SIG-M5 (cell line): ENCODE measurements around the gene C1orf53.
A peak's percentile ranks its signal among the peaks of the same experiment; 100 is the strongest.
"Not testable (repeated sequence)": the region's sequence is repeated elsewhere in the genome, so short reads cannot be mapped to it uniquely, and the experiment has no call there.

Source experiments
- DNase-seq: peaks from one replicate; lab custom pipeline; 2025; lab: John Stamatoyannopoulos, UW

Gene C1orf53

DNA sequence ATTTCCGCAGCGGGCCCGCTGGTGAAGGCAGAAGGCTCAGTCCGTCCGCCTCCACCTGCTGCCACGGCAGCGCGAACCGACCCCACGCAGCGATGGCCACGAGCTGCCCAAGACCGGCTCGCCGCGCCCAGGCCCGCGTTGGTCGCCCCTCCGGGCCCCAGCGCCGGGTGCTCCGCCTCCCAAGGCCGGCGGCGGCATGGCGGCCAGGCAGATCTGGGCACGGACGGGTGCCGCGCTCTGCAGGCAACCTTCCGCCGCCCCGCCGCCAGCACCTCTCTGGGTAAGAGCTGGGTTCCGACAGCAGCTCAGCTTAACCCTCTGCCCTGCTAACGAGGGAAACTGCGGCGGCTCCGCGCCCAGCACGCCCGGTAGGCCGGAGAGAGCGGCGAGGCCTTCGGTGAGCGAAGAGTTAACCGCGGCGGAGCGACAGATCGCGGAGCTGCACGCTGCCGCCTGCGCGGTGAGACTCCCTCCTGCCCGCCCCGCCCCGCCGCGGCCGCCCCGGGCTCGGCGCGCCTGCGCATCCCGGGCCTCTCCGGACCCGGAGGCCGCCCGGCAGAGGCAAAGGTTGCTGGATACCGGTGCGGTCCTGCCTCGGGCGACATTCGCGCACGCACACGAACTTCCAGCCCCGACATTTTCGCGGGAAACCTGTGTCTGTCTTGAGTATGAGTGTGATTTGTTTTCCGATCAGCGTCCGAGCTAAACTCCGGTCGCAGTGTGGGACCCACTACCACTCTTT lies at the start of gene C1orf53:
TSS of gene C1orf53 (plus strand) at position 177 of the 742 bp plus-strand sequence. CDS start at position 197, 20 bp downstream.
- DNase-seq = peak; percentile 41

DNA sequence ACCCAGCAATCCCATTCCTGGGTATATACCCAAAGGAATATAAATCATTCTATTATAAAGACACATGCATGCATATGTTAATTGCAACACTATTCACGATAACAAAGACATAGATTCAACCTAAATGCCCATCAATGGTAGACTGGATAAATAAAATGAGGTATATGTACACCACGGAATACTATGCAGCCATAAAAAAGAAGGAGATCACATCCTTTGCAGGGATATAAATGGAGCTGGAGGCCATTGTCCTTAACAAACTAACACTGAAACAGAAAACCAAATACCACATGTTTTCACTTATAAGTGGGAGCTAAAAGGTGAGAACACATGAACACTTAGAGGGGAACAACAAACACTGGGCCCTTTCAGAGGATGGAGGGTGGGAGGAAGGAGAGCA lies 46.7 kb upstream of the C1orf53 start:
- not testable (repeated sequence) for DNase-seq

DNA sequence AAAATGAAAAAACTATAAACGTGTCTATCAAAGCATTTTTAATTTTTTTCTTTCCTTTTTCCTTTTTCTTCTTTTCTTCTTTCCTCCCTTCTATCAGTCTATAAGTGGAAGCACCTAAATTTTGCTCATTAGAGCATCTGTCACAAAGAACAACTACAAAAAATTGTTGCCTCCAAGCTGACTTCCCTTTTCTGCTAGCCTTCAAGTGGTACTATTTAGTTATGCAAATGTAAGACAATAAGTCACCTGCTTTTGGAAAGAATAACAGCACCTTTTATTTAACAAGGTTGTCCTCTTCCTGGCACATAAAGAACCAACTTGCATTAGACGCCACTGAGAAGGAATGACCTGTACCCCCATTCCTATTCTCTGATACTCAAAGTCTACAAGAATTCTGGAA lies 45.0 kb upstream of the C1orf53 start:
- no peak for DNase-seq

DNA sequence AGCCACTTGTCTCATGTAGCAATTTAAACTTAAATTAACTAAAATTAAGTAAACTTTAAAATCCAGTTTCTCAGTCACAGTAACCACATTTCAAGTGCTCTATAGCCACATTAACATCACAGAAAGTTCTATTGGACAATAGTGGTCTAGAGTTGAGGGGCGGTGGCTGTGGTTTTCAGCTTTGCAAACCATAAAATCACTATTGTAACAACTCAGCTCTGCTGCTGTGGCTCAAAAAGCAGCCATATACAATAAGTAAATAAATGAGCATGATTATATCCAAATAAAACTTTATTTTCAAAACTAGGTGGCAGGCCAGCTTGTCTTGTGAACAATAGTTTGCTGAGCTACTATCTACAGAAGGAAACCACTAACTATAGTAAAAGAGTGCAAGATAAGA lies 43.4 kb upstream of the C1orf53 start:
- DNase-seq = no peak

DNA sequence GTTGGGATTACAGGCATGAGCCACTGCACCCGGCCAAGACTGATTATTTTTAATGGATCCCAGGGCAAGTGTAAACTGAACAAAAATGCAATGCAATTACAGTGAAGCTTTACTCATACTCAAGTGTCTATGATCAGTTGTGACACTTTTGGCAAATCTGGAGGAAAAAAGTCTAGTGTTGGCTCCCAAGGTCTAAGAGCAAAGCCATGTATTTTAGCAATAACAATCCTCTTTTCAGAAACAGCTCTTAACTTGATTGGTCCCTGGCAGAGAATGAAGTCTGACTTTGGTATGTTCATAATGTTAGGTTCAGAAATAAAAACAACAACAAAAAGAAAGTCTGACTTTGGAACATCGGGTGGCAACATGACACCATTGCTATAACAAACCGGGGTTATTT lies 40.2 kb upstream of the C1orf53 start:
- DNase-seq = no peak

DNA sequence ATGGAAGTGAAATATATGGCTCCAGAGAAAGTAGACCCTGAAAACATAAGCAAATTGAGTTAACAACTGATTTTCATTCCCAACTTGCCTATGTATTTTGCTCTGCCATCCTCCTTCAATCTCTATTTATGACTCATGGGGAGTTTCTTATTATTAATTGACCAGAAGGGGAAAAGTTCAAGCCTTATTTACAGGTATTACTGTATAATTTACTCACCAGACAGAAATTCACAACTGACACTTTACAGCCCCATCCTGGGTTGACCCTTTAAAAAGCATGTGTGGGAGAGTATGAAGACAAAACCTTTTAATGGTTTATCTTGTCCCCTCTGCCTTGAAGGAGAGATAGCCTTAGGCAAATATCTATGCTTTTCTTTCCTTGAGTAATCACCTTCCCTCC lies 39.8 kb upstream of the C1orf53 start:
- DNase-seq = no peak

DNA sequence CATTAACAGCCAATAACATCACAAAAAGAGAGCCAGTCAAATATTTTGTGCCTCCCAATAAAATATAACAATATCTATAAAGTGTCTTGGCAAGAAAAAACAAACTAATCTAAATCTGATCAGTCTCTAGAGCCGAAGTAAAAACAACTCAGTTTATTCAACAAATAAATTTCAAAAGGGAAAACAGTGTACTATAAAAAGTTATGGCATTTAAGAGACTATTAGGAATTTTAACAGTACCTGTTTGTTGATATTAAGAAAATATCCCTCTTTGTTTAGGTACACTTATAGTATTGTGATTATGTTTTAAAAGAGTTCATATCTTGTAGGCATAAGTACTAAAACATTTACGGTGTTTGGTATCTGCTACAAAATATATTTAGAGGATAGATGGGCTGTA lies 36.6 kb upstream of the C1orf53 start:
- DNase-seq = no peak

DNA sequence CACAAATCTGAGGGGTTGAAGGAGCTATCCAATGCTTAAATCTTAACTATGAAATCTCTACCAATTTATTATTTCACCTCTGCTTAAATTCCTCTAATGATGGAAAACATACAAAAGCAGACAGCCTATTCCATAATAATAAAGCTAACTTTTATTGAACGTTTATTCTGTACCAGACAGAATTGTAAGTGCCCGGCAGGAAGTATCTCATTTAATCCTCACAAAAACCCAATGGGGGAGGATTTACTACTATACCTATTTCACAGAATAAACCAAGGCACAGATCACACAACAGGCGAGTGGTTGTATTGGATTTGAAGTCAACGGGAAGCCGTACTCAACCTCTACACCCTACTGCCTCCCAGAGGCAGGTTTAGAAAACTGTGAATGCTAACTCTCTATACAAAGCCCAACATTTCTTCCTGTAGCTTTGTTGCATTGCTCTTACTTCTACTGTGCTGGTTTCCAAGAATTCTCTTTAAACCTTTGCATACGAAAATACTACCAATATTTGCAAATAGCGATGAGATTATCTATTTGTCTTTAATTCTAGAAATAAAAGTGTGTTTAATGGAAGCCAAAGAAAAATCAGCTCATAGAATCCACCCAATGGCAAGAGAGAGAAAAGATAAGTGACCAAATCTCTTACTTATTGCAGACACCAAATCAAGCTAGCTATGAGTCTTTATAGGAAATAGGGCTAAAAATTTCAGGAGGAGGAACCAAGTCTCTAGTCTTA lies 33.5 kb upstream of the C1orf53 start:
- DNase-seq = no peak

DNA sequence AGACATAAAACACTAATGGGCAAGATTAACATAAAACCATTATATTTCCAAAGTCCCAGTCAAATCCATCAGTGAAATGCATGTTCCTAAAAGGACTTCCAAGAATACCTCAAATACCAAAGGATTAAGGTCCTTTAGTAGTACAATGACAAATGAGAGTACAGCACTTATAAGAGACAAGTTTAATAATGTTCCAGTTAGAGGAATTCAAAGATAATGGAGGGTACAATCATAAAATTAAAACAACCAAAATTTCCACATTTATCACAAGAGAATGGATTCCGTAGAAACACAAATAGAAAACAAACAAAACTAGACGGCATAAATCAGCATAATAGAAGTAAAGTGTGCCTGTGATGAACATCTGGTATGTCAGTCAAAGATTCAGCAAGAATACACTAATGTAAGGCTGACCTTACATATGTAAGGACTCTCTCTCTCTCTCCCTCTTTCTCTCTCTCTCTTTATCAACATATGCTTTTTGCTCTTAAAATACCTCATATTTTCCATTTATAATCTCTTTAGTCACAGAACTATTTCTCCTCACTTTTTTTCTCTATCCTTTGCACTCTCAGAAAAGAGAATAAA lies 32.8 kb upstream of the C1orf53 start:
- no peak for DNase-seq

DNA sequence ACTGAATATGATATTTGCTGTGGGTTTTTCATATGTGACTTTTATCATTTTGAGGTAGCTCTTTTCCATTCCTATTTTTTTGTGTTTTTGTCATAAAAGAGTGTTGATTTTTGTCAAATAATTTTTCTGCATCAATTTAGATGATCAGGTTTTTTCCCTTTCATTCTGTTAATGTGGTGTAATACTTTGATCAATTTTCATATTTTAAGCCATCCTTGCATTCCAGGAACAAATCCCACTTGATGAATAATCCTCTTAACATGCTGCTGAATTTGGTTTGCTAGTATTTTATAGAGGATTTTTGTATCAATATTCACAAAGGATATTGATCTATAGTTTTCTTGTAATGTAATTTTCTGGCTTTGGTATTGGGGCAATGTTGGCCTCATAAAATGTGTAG lies 25.5 kb upstream of the C1orf53 start:
- no peak for DNase-seq

DNA sequence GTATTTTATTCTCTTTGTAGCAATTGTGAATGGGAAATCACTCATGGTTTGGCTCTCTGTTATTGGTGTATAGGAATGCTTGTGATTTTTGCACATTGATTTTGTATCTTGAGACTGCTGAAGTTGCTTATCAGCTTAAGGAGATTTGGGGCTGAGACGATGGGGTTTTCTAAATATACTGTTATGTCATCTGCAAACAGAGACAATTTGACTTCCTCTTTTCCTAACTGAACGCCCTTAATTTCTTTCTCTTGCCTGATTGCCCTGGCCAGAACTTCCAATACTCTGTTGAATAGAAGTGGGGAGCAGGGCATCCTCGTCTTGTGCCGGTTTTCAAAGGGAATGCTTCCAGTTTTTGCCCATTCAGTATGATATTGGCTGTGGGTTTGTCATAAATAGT lies 22.0 kb upstream of the C1orf53 start:
- not testable (repeated sequence) for DNase-seq

DNA sequence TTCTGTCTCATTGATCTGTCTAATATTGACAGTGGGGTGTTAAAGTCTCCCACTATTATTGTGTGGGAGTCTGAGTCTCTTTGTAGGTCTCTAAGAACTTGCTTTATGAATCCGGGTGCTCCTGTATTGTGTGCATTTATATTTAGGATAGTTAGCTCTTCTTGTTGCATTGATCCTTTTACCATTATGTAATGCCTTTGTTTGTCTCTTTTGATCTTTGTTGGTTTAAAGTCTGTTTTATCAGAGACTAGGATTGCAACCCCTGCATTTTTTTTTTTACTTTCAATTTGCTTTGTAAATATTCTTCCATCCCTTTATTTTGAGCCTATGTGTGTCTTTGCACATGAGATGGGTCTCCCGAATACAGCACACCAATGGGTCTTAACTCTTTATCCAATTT lies 20.2 kb upstream of the C1orf53 start:
- not testable (repeated sequence) for DNase-seq

DNA sequence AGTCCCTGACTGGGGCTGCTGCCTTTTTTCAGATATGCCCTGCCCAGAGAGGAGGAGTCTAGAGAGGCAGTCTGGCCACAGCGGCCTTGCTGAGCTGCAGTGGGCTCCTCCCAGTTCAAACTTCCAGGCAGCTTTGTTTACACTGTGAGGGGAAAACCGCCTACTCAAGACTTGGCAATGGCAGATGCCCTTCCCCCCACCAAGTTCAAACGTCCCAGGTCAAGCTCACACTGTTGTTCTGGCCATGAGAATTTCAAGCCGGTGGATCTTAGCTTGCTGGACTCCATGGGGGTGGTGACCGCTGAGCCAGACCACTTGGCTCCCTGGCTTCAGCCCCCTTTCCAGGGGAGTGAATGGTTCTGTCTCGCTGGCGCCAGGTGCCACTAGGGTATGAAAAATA lies 18.3 kb upstream of the C1orf53 start:
- no peak for DNase-seq

DNA sequence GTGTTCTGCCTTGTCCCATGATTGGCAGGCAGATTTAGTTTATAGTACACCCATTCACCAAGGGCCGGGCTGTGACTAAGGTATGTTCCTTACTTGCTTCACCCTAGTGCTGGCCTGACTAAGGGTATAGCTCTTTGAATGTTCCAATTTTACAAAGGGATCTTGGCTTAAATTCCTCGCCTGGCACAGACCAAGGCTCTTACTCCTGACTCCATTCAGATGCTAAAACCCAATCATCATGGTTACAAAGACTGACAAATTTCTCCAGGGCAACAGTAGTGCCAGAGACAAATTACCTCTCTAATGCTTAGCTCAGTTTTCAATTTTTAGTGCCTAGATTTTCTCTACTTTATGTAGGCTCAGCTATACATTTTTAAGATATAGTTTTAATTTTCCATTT lies 11.5 kb upstream of the C1orf53 start:
- no peak for DNase-seq

DNA sequence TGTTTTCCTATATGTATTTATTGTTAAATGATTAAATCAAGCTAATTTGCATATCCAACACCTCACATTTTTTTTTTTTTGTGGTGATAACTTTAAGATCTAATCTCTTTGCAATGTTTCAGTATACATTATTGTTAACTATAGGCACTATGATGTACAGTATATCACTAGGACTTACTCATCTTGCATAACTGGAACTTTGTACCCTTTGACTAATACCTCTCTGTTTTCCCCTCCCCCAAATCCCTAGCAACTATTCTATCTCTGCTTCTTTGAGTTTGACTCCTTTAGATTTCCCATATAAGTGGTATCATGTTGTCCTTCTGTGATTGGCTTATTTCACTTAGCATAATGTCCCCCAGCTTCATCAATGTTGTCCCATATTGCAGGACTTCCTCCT lies 9.7 kb upstream of the C1orf53 start:
- DNase-seq = no peak

DNA sequence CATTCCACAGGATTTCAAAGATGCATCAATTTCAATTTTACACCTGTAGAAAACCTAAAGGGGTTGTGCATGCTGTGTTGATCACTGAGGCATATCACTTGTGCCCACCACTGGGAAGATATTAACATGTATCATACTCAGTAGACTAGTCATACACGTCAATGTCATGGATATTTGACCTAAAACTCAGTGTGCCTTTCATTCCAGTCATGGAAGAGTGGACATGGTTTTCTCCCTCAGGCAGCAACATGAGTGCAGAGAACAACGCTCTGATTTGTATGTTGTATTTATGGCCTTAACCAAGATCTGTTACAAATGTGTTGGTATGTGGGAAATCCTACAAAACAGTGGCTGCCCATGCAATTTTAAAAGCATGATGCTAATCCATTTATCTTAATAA lies 6.1 kb upstream of the C1orf53 start:
- no peak for DNase-seq

DNA sequence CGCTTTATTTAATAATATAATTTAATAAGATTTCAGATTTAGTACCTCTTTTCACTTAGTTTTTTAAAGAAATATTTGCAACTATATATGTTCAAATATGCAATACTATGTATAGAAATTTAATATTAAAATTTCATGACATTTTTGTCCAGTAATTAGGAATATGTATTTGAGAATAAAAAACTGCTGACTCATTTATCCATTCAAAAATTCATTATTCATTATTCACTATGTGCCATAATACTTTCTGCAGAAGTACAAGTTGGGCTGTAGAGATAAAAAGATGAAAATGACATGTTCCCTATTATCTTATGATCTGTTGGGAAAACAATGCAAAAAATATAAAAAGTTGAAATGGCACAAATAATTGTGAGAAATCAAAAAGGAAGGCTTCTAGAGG lies 3.4 kb upstream of the C1orf53 start:
- no peak for DNase-seq

DNA sequence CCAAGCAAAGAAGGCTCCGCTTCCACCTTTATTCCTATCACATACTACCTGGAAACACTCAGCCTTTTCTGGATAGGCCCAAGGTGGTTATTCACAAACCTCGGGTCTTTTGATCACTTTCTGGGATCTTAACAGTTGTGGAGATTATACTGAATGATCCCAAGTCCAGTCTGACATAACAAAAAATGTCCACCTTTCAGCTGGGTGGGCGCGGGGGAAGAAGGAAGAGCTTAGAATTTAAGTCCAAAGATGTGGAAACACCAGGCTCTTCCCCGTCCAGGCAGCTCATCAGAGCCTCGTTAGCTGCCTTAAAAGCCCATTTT lies 338 bp upstream of the C1orf53 start:
- DNase-seq = no peak

DNA sequence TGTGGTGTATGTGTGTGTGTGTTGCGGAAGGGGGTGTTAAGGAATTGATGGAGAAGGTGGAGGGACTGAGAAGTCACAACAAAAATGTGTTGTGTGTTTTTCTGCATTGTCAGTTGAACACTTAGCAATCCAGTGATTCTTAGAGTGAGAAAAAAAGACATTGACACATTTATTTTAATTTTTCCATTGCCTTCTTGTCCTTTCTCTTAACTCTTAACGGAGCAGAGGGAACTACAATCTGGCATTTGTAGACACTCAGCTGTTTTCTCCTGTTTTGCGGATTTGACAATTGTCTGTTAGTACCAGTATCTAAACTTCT lies 725 bp downstream of the C1orf53 start:
- DNase-seq = no peak

DNA sequence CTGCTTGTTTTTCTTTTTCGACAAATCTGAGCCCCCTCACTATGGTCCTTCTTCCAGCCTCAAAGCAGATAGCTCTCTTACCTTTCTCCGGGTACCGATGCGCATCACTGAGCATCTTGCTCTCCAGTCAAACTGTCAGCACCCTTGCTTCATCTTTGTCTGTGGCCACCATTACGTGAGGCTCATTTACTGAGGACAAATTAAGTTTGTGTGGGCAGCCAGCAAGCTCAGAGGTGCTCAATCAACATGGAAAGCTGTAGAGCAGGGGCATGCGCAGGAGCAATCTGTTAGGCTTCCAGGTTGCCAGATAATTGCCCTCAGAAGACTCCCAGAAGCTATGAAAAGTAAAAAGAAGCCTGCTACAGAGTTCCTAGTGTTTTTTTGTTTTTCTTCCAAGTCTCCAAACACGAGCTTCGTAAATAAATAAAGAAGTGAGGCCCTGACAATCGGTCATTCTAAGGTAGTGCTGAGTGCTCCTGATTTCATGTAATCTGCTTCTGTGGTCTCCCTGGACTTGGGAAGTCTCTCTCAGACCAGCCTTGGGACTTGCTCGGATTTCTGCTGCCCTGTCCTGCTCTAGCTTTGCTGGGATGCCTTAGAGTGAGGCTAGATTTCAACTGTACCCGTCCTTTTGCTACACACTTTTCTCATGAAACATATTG lies 1.8 kb downstream of the C1orf53 start:
- no peak for DNase-seq

DNA sequence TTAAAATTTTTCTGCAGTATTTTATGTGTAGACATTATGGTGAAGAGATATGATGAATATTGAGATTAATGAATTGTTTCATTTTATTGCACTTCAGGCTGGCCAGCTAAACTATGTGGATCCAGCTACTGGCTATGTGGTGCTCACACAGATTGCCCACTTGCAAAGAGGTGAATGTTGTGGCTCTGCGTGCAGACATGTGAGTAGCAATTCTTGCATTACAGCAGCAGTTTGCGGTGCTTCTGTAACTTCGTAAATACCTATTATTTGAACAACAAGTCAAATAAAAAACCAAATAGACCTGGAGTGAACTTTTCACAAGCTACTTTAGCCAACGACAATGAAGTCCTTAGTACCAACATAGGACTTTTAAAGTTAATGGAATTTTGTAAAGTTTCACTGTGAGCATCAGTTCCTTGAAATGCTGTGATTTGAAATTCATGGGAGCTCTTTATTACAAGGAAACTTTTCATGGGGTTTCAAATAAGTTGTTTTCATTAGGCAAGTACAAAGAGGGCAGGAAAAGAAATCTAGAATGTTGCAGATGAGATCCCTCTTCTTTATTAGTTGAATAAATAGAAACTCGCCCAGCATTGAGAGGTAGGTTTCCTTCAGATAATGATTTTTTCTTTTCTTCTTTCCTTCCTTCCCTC lies 3.4 kb downstream of the C1orf53 start:
- DNase-seq = no peak

DNA sequence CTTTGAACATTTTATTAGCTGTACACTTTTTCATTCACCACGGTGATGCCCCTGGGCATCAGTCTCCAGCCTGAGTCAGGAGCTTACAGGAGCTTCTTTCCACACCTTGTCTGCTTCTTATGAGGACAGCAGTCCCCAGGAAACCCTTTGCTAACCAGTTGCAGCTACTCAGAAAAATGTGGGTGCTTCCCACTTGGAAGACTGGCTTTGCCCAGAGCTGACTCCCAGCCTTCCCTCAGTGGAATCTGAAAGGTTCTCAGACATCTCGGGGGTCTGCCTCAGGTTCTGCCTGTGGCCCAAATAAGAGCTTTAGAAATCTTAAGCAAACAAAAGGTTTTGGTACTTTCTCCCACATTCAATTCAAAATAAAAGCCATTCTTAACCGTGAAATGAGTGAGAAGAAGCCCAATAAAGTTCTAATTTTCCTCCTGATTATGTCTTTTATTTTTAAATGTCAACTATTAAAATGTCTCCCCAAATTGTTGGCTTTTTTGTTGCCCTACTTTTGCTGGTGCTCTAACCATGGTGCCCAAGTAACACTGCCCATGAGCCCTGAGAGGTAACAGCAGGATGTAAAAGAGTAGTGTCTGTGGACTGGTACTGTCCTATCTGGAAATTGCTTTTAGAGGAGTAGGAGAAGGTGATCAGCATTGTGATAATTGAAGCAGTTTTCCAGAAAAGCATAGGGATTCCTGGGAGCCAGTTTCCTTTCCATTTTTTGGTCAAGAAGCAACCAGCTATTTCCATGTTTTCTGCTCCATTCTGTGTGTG lies 5.6 kb downstream of the C1orf53 start:
- no peak for DNase-seq
